ENCODE results near the gene TPST2. TPM values are rescaled to one million over a fixed set of nuclear protein-coding genes. Genes with fewer than 3 reads are reported as not detected.
A peak's percentile ranks its signal among the peaks of the same experiment; 100 is the strongest.

Gene TPST2
- total RNA-seq, 1 experiment from 2014 or later, result 50.1 TPM

GRCh38 chr22:26545827-26546226 is 44.1 kb downstream of the TPST2 start:
- H4K8ac ChIP-seq (replicated peaks; ENCODE audit: insufficient read length, low read depth, low read length), result no peak overlapping the region
- H3K79me1 ChIP-seq (ENCODE audit: insufficient read depth, low read depth, low read length, poor library complexity, severe bottlenecking), result peaks cover 8% of the 10 kb centered on the region
- Mint-ChIP-seq H3K9me3 (no peaks in the 10 kb centered on the region), H3K4me1 (peaks cover 20 to 29% of the 10 kb centered on the region in 2 experiments), H3K27ac (0 out of 7 replicates have a peak overlapping the region, but pooled peaks of 1 of the 3 experiments have one; percentile 14), H3K4me3 (no peak overlapping the region), H3K36me3 (ENCODE audit: insufficient read depth in 1 of 3, low read depth in 3 of 3) (peaks cover 14 to 22% (median 14%) of the 10 kb centered on the region in 3 experiments), H3K27me3 (ENCODE audit: low read depth) (no peaks in the 10 kb centered on the region)
- H3K27me3 ChIP-seq (ENCODE audit: insufficient read depth, low read length), result no peaks in the 10 kb centered on the region
- H3K23ac ChIP-seq (ENCODE audit: insufficient read length, low read depth, low read length), result no peak overlapping the region
- H2BK120ac ChIP-seq (ENCODE audit: low read depth, low read length, poor library complexity, severe bottlenecking), result no peak overlapping the region
- H2AK5ac ChIP-seq (ENCODE audit: insufficient read length, low read length), result no peak overlapping the region
- H3K27ac ChIP-seq (ENCODE audit: insufficient read length, low read depth, low read length), result no peak overlapping the region
- no peak for DNase-seq
- no peak for TF ChIP-seq CTCF (conservative IDR thresholded peaks at IDR 0.05)
- H2AFZ ChIP-seq (ENCODE audit: low read length), result no peak overlapping the region
- H2BK15ac ChIP-seq (ENCODE audit: low read depth, low read length), result no peak overlapping the region
- no CpG with 5 or more reads among the region's 5 CpGs for WGBS (ENCODE audit: extremely low coverage, insufficient read length, low lambda C conversion rate)
- H3K9ac ChIP-seq (ENCODE audit: extremely low read depth, insufficient read length, low read length), result no peak overlapping the region
- H3K14ac ChIP-seq (ENCODE audit: insufficient read depth, low read length), result no peak overlapping the region
- no peak overlapping the region for H3K56ac ChIP-seq (ENCODE audit: insufficient read length, low read depth, low read length)
- no peak overlapping the region for H3K4me2 ChIP-seq (ENCODE audit: insufficient read depth, insufficient read length, low read length)
- H3K23me2 ChIP-seq (ENCODE audit: insufficient read length, low read depth, low read length, poor library complexity, severe bottlenecking), result no peaks in the 10 kb centered on the region
- no peak overlapping the region for H4K91ac ChIP-seq (ENCODE audit: insufficient read length, low read depth, low read length)
- no peak overlapping the region for H3K18ac ChIP-seq (ENCODE audit: insufficient read length, low read depth, low read length)
- H3T11ph ChIP-seq (ENCODE audit: low read length), result no peak overlapping the region
- H2BK5ac ChIP-seq (ENCODE audit: insufficient read length, low read length), result no peak overlapping the region
- H3K4me1 ChIP-seq (ENCODE audit: insufficient read depth, low read length), result no peaks in the 10 kb centered on the region
- H4K5ac ChIP-seq (ENCODE audit: insufficient read length, low read depth, low read length), result no peak overlapping the region
- no peak overlapping the region for H2BK12ac ChIP-seq (ENCODE audit: insufficient read length, low read depth, low read length)
- H3K4ac ChIP-seq (ENCODE audit: low read depth, low read length), result no peak overlapping the region
- peaks cover 23% of the 10 kb centered on the region; the same call in 1 of the 2 replicates for H3K79me2 ChIP-seq (ENCODE audit: insufficient read depth, low read length)
- no peak overlapping the region for H2BK20ac ChIP-seq (ENCODE audit: low read depth, low read length, poor library complexity, severe bottlenecking)
- no peaks in the 10 kb centered on the region for H4K20me1 ChIP-seq (ENCODE audit: control insufficient read depth, insufficient read depth, insufficient read length)
- H3K9me3 ChIP-seq (ENCODE audit: control insufficient read depth, low read depth, low read length), result no peaks in the 10 kb centered on the region

All from H9 (cell line).